ENCODE measurements around the gene EPN3.

The EPN3 gene

GRCh38 chr17:50593321-50593720, 60.8 kb downstream of the EPN3 start:
- H3K23ac ChIP-seq (ENCODE audit: low read length): no peak overlapping the region
- H4K12ac ChIP-seq (ENCODE audit: low read depth, low read length): no peak overlapping the region
- H3K4ac ChIP-seq (ENCODE audit: low read depth, low read length): no peak overlapping the region
- no peak overlapping the region for H3K4me2 ChIP-seq (ENCODE audit: low read length)
- WGBS (ENCODE audit: extremely low coverage, insufficient coverage, insufficient read length): no CpG with 5 or more reads among the region's 10 CpGs
- H3K79me1 ChIP-seq (ENCODE audit: low read length): no peaks in the 10 kb centered on the region
- H2BK12ac ChIP-seq (ENCODE audit: low read length): no peak overlapping the region
- no peak overlapping the region for H4K8ac ChIP-seq (ENCODE audit: low read depth, low read length)
- H3K4me3 ChIP-seq (ENCODE audit: low read depth, low read length): no peak overlapping the region
- no peaks in the 10 kb centered on the region for H3K4me1 ChIP-seq (ENCODE audit: control insufficient read depth in 1 of 2, insufficient read depth in 2 of 2, low read length in 2 of 2)
- H3K14ac ChIP-seq (ENCODE audit: low read length): no peak overlapping the region
- H2AK5ac ChIP-seq (ENCODE audit: low read length): no peak overlapping the region
- H3K9ac ChIP-seq (ENCODE audit: low read length): no peak overlapping the region
- peak; percentile 16 to 60 for DNase-seq
- H2BK120ac ChIP-seq (ENCODE audit: insufficient read depth, low read length, poor library complexity): no peak overlapping the region
- H3K9me3 ChIP-seq (ENCODE audit: insufficient read depth, low read depth, low read length): peaks cover 4% of the 10 kb centered on the region
- no peak overlapping the region for H2BK5ac ChIP-seq (ENCODE audit: low read depth, low read length, poor library complexity)
- no peaks in the 10 kb centered on the region for H3K79me2 ChIP-seq (ENCODE audit: control insufficient read depth, insufficient read depth, low read length, poor library complexity)
- no peak overlapping the region for H3K27ac ChIP-seq (ENCODE audit: low read depth, low read length)
- no peak overlapping the region for H2AFZ ChIP-seq (ENCODE audit: insufficient read depth, low read length, poor library complexity)
- H3K36me3 ChIP-seq (ENCODE audit: control insufficient read depth in 1 of 2, insufficient read depth in 2 of 2, low read length in 2 of 2): no peaks in the 10 kb centered on the region
- no peak overlapping the region for H4K91ac ChIP-seq (ENCODE audit: low read depth, low read length)
- no peak overlapping the region for H3K18ac ChIP-seq (ENCODE audit: low read length)
- H3K27me3 ChIP-seq (ENCODE audit: insufficient read depth, low read length): no peaks in the 10 kb centered on the region
